A673 (cell line): ENCODE data around the gene MAST4. TPM values are rescaled to one million over a fixed set of nuclear protein-coding genes. Genes with fewer than 3 reads are reported as not detected.

Source experiments
- BruUV-seq: library from RNA; stranded (reverse); fragments of 400-500 nt; replicated peaks from 2 replicates; lab custom pipeline; 2021; lab: Mats Ljungman, UMichigan
- CTCF ChIA-PET: fragments of 300-600 bp; sonication (Branson Sonifier 250); formaldehyde crosslinking; loops from one replicate; lab custom pipeline; 2022; ENCODE audit warnings: antibody characterized with exemption; lab: Charles Lee
- POLR2A ChIA-PET: fragments of 300-600 bp; sonication (Branson Sonifier 250); formaldehyde crosslinking; loops from one replicate; lab custom pipeline; 2022; ENCODE audit warnings: antibody characterized with exemption; ENCODE audit not compliant: low non-redundant PET; lab: Charles Lee
- DNase-seq: peaks from one replicate; pipeline ENCODE4 v3.0.0-alpha.2; 2015; ENCODE audit warnings: low spot score
- H3K27ac ChIP-seq: fragments of 200-600 bp; sonication (generic); 2 replicates; pipeline ENCODE4 v1.5.1; 2016; ENCODE audit warnings: mixed run types, low read depth, mild to moderate bottlenecking, mixed read lengths, antibody characterized with exemption, low read length; ENCODE audit not compliant: poor library complexity, severe bottlenecking
- H3K27me3 ChIP-seq: fragments of 200-600 bp; sonication (generic); replicated peaks from 2 replicates; pipeline ENCODE4 v1.6.1; 2017; ENCODE audit warnings: mixed run types, low read depth, mild to moderate bottlenecking, mixed read lengths, antibody characterized with exemption, low read length; ENCODE audit not compliant: insufficient read depth, poor library complexity
- H3K36me3 ChIP-seq: fragments of 200-600 bp; sonication (generic); 2 replicates; pipeline ENCODE4 v1.6.1; 2016; ENCODE audit warnings: mixed run types, mild to moderate bottlenecking, mixed read lengths, antibody characterized with exemption, low read length; ENCODE audit not compliant: insufficient read depth, poor library complexity, severe bottlenecking
- H3K4me1 ChIP-seq: fragments of 200-600 bp; sonication (generic); 2 replicates; pipeline ENCODE4 v1.6.1; 2017; ENCODE audit warnings: mixed run types, mild to moderate bottlenecking, mixed read lengths, antibody characterized with exemption, low read length; ENCODE audit not compliant: insufficient read depth, poor library complexity, severe bottlenecking
- H3K4me3 ChIP-seq: fragments of 200-600 bp; sonication (generic); 2 replicates; pipeline ENCODE4 v1.5.1; 2016; ENCODE audit warnings: low read depth, mixed run types, mild to moderate bottlenecking, mixed read lengths, low read length; ENCODE audit not compliant: poor library complexity, severe bottlenecking
- H3K9me3 ChIP-seq: fragments of 200-600 bp; sonication (generic); 2 replicates; pipeline ENCODE4 v1.6.1; 2016; ENCODE audit warnings: mixed run types, low read depth, mild to moderate bottlenecking, mixed read lengths, antibody characterized with exemption, low read length; ENCODE audit not compliant: poor library complexity, severe bottlenecking
- CTCF ChIP-seq: fragments of 300-800, 200-600 bp; sonication (generic); conservative IDR thresholded peaks from 2 replicates; pipeline ENCODE4 v1.5.1; 2017; ENCODE audit warnings: low read depth, mild to moderate bottlenecking, antibody characterized with exemption, low read length, moderate library complexity, mixed read lengths
- EZH2 ChIP-seq: fragments of 200-600 bp; sonication (generic); IDR thresholded peaks from 2 replicates; pipeline ENCODE4 v1.6.1; 2017; ENCODE audit warnings: borderline replicate concordance, low read depth, mild to moderate bottlenecking, mixed read lengths, antibody characterized with exemption, low read length; ENCODE audit not compliant: poor library complexity, severe bottlenecking
- intact Hi-C: fragments of 100-400 bp; cut with micrococcal nuclease; formaldehyde crosslinking; loops from one replicate; pipeline ENCODE4 v1.10.0; 2022; ENCODE audit not compliant: unreplicated experiment
- total RNA-seq: library from RNA; stranded (reverse); gene quantifications from 2 replicates; pipeline ENCODE4 v1.2.3, GENCODE V29; 2021

MAST4 gene
- total RNA-seq, 1 experiment from 2014 or later = 4.5 TPM

DNA sequence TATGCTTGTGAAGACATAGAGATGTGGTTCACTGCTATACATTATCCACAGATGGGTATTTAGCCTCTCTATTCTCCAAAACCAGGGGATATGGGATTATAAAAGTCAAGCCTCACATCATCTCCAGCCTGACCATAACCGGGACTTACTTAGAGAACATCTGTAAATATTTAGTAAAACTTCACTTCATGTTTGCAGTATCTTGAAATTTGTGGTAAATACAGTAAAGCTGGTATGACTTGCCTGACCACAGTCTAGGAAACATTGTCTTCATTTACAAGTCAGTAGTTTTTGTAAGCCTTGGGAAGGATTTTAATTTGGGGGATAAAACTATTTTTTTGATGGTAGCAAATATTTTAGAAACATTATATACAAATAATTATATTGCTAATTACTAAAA is 64.2 kb downstream of the MAST4 start:
- Histone ChIP-seq H3K27me3 (peaks cover 3% of the 10 kb centered on the region), H3K27ac (no peak overlapping the region), H3K9me3 (no peaks in the 10 kb centered on the region), H3K4me3 (no peak overlapping the region), H3K4me1 (no peaks in the 10 kb centered on the region), H3K36me3 (no peaks in the 10 kb centered on the region)
- ChIA-PET POLR2A (no interaction called here), CTCF (no interaction called here)
- no peak for DNase-seq
- TF ChIP-seq EZH2 = no peak
- no peak for TF ChIP-seq CTCF
- intact Hi-C loops = no loop called here
- no TSS peak for BruUV-seq

DNA sequence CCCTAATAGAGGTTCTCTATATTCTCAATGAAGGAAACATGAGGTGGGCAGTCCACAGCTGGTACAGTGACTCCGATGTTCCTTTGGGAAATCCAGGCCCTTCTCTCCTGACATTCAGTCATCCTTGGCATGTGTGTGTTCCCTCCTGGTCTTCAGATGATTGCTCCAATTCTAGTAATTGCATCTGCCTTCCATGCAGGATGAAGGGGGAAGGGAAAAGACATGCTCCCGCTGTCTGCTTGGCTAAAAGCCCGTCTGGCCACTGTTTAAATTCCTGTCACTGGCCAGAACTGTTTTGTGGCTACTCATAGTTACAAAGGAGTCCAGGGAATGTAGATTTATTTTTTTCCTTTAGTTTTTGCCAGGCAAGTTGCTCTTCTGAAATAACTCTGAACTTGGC is 65.0 kb downstream of the MAST4 start:
- Histone ChIP-seq H3K4me3 (no peak overlapping the region), H3K27ac (no peak overlapping the region), H3K36me3 (no peaks in the 10 kb centered on the region), H3K27me3 (no peaks in the 10 kb centered on the region), H3K4me1 (no peaks in the 10 kb centered on the region), H3K9me3 (no peaks in the 10 kb centered on the region)
- TF ChIP-seq CTCF (no peak), EZH2 (no peak)
- POLR2A ChIA-PET = no interaction called here
- CTCF ChIA-PET = no interaction called here
- intact Hi-C loops = no loop called here
- no peak for DNase-seq
- no TSS peak for BruUV-seq

- Histone ChIP-seq H3K27ac (no peak overlapping the region), H3K27me3 (no peaks in the 10 kb centered on the region), H3K4me1 (no peaks in the 10 kb centered on the region), H3K9me3 (no peaks in the 10 kb centered on the region), H3K4me3 (no peak overlapping the region), H3K36me3 (no peaks in the 10 kb centered on the region)
- BruUV-seq = no TSS peak
- intact Hi-C loops = no loop called here
- CTCF ChIA-PET = no interaction called here
- POLR2A ChIA-PET = no interaction called here
- no peak for TF ChIP-seq EZH2
- no peak for TF ChIP-seq CTCF
- DNase-seq = no peak
Observed at GRCh38 chr5:66666778-66667177, 70.6 kb downstream of the MAST4 start.
